HG03565 (cell line): ENCODE results near the gene EVL.

ENCODE experiments used
- ATAC-seq: cut with Tn5 transposase; IDR thresholded peaks from one replicate; pipeline ENCODE4 v1.9.1; 2021; ENCODE audit warnings: mild to moderate bottlenecking, moderate library complexity; ENCODE audit not compliant: unreplicated experiment

Gene EVL

GRCh38 chr14:100192250-100192671 is 127.0 kb downstream of the EVL start:
- no peak for ATAC-seq

- peak; percentile 95 for ATAC-seq
These were observed 127.6 kb downstream of the EVL start for GRCh38 chr14:100192672-100193416.
